OCI-LY1 (cell line): ENCODE results near the gene MIP.
"Not testable (repeated sequence)": the region's sequence is repeated elsewhere in the genome, so short reads cannot be mapped to it uniquely, and the experiment has no call there.

Experiments used
- H2AFZ ChIP-seq: fragments of 200-600 bp; sonication (generic), shearing (Covaris generic); 2 replicates; pipeline ENCODE4 v1.6.0; 2014; ENCODE audit warnings: antibody characterized with exemption, mild to moderate bottlenecking, low read length
- H3F3A ChIP-seq: fragments of 200-600 bp; sonication (generic), shearing (Covaris generic); 2 replicates; pipeline ENCODE4 v1.6.0; 2014; ENCODE audit warnings: mild to moderate bottlenecking, antibody characterized with exemption, low read length, moderate library complexity; ENCODE audit not compliant: insufficient read depth
- H3K27ac ChIP-seq: fragments of 200-600 bp; sonication (generic); 2 replicates; pipeline ENCODE4 v1.5.1; 2014; ENCODE audit warnings: low read length, mixed run types, mild to moderate bottlenecking, low read depth; ENCODE audit not compliant: poor library complexity, severe bottlenecking
- H3K27me3 ChIP-seq: fragments of 200-600 bp; sonication (generic); 2 replicates; pipeline ENCODE4 v1.6.0; 2014; ENCODE audit warnings: antibody characterized with exemption, mild to moderate bottlenecking, low read length, moderate library complexity; ENCODE audit not compliant: insufficient read depth
- H3K36me3 ChIP-seq: fragments of 200-600 bp; sonication (generic); 2 replicates; pipeline ENCODE4 v1.6.1; 2014; ENCODE audit warnings: mild to moderate bottlenecking, antibody characterized with exemption, low read length, moderate library complexity, mixed read lengths; ENCODE audit not compliant: insufficient read depth
- H3K4me1 ChIP-seq: fragments of 200-600 bp; sonication (generic); 2 replicates; pipeline ENCODE4 v1.5.1; 2014; ENCODE audit warnings: mild to moderate bottlenecking, low read length, moderate library complexity; ENCODE audit not compliant: insufficient read depth, severe bottlenecking
- H3K4me2 ChIP-seq: fragments of 200-600 bp; sonication (generic), shearing (Covaris generic); 2 replicates; pipeline ENCODE4 v1.6.1; 2014; ENCODE audit warnings: low read length
- H3K4me3 ChIP-seq: fragments of 200-600 bp; sonication (generic); 2 replicates; pipeline ENCODE4 v1.5.1; 2014; ENCODE audit warnings: low read length, low read depth, mild to moderate bottlenecking, mixed read lengths; ENCODE audit not compliant: poor library complexity, severe bottlenecking
- H3K79me2 ChIP-seq: fragments of 200-600 bp; shearing (Covaris generic); 2 replicates; pipeline ENCODE4 v1.6.1; 2016; ENCODE audit warnings: mixed run types, low read length, mixed read lengths; ENCODE audit not compliant: insufficient read depth
- H3K9ac ChIP-seq: fragments of 200-600 bp; sonication (generic), shearing (Covaris generic); 2 replicates; pipeline ENCODE4 v1.6.1; 2014; ENCODE audit warnings: mild to moderate bottlenecking, low read length, mixed read lengths
- H3K9me2 ChIP-seq: fragments of 200-600 bp; sonication (generic), shearing (Covaris generic); 2 replicates; pipeline ENCODE4 v1.6.1; 2014; ENCODE audit warnings: low read depth, mild to moderate bottlenecking, low read length, mixed read lengths
- H3K9me3 ChIP-seq: fragments of 200-600 bp; shearing (Covaris generic); 2 replicates; pipeline ENCODE4 v1.6.1; 2014; ENCODE audit warnings: low read length, mixed read lengths
- H4K20me1 ChIP-seq: fragments of 200-600 bp; sonication (generic), shearing (Covaris generic); 2 replicates; pipeline ENCODE4 v1.6.0; 2016; ENCODE audit warnings: mild to moderate bottlenecking, low read length; ENCODE audit not compliant: insufficient read depth
- EZH2 ChIP-seq: fragments of 200-600 bp; sonication (generic), shearing (Covaris generic); IDR thresholded peaks from 2 replicates; pipeline ENCODE4 v1.8.0; 2017; ENCODE audit warnings: borderline replicate concordance, mixed run types, mild to moderate bottlenecking, antibody characterized with exemption, low read length, moderate library complexity, mixed read lengths
- TF ChIP-seq, protein P1 (sequence below): fragments of 200-600 bp; sonication (generic), shearing (Covaris generic); IDR thresholded peaks from 2 replicates; pipeline ENCODE4 v1.5.1; 2017; ENCODE audit warnings: mild to moderate bottlenecking, antibody characterized with exemption, low read length, moderate library complexity, mixed read lengths

Gene MIP

GRCh38 chr12:56408799-56409417 is 45.5 kb downstream of the MIP start:
- Histone ChIP-seq H3F3A (no peaks in the 10 kb centered on the region), H2AFZ (no peak overlapping the region), H3K27me3 (no peaks in the 10 kb centered on the region), H4K20me1 (no peaks in the 10 kb centered on the region), H3K9me2 (no peaks in the 10 kb centered on the region), H3K9me3 (no peaks in the 10 kb centered on the region), H3K9ac (no peak overlapping the region), H3K79me2 (no peaks in the 10 kb centered on the region), H3K4me2 (no peak overlapping the region), H3K4me3 (no peak overlapping the region), H3K4me1 (no peaks in the 10 kb centered on the region), H3K27ac (no peak overlapping the region), H3K36me3 (peaks cover 21% of the 10 kb centered on the region)
- TF ChIP-seq, protein P1, sequence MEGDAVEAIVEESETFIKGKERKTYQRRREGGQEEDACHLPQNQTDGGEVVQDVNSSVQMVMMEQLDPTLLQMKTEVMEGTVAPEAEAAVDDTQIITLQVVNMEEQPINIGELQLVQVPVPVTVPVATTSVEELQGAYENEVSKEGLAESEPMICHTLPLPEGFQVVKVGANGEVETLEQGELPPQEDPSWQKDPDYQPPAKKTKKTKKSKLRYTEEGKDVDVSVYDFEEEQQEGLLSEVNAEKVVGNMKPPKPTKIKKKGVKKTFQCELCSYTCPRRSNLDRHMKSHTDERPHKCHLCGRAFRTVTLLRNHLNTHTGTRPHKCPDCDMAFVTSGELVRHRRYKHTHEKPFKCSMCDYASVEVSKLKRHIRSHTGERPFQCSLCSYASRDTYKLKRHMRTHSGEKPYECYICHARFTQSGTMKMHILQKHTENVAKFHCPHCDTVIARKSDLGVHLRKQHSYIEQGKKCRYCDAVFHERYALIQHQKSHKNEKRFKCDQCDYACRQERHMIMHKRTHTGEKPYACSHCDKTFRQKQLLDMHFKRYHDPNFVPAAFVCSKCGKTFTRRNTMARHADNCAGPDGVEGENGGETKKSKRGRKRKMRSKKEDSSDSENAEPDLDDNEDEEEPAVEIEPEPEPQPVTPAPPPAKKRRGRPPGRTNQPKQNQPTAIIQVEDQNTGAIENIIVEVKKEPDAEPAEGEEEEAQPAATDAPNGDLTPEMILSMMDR = no peak
- TF ChIP-seq EZH2 = no peak

DNA sequence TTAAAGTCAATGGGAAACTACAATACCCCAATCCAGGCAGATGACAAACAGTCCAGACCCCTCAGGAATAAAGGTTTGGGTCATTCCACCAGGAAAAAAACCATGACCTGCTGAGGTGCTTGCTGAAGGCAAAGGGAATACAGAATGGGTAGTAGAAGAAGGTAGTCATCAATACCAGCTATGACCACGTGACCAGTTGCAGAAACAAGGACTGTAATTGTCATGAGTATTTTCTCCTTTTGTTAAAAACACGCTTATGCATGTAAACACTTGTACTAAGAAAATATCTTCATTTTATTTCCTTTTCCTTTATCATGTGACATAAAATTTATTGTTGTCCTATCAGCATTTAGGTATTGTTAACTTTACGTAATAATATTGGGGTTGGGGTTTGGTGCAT is 50.2 kb downstream of the MIP start:
- not testable (repeated sequence) for H3K36me3 ChIP-seq, H3K27ac ChIP-seq, H3K4me2 ChIP-seq, H4K20me1 ChIP-seq, H3K9ac ChIP-seq, H3K4me3 ChIP-seq, H3K9me2 ChIP-seq, H3F3A ChIP-seq, H3K27me3 ChIP-seq, H3K9me3 ChIP-seq, H2AFZ ChIP-seq, H3K79me2 ChIP-seq, H3K4me1 ChIP-seq

GRCh38 chr12:56401612-56402011 is 52.8 kb downstream of the MIP start:
- not testable (repeated sequence) for H3K9ac ChIP-seq, H3K4me3 ChIP-seq, H3K9me2 ChIP-seq, H2AFZ ChIP-seq, H3K27ac ChIP-seq, H3K4me1 ChIP-seq, H4K20me1 ChIP-seq, H3F3A ChIP-seq, H3K79me2 ChIP-seq, H3K9me3 ChIP-seq, H3K4me2 ChIP-seq, H3K36me3 ChIP-seq, H3K27me3 ChIP-seq

GRCh38 chr12:56401125-56401524 is 53.3 kb downstream of the MIP start:
- H2AFZ ChIP-seq, H3K9ac ChIP-seq, H3K4me1 ChIP-seq, H3F3A ChIP-seq, H4K20me1 ChIP-seq, H3K36me3 ChIP-seq, H3K79me2 ChIP-seq, H3K9me2 ChIP-seq, H3K27ac ChIP-seq, H3K27me3 ChIP-seq, H3K9me3 ChIP-seq, H3K4me3 ChIP-seq, H3K4me2 ChIP-seq: not testable (repeated sequence)
